RWPE2 (cell line): ENCODE data around the gene GTF2B.
"Not testable (repeated sequence)": the region's sequence is repeated elsewhere in the genome, so short reads cannot be mapped to it uniquely, and the experiment has no call there.

Experiments used
- ATAC-seq: fragments of 200-7000 bp; cut with Tn5 transposase; 3 replicates; pipeline ENCODE4 v1.9.1; 2021; ENCODE audit warnings: low read depth
- DNase-seq: peaks from one replicate; pipeline ENCODE4 v3.0.0-alpha.2; 2020; ENCODE audit warnings: low spot score
- H3K27ac ChIP-seq: fragments of 450-650 bp; 2 replicates; pipeline ENCODE4 v1.5.1; 2017; ENCODE audit warnings: mild to moderate bottlenecking; ENCODE audit not compliant: poor library complexity, severe bottlenecking
- H3K27me3 ChIP-seq: fragments of 250-450 bp; sonication (Bioruptor Pico); 2 replicates; pipeline ENCODE4 v1.5.1; 2021; ENCODE audit warnings: mild to moderate bottlenecking, moderate library complexity; ENCODE audit not compliant: insufficient read depth, poor library complexity, severe bottlenecking
- H3K36me3 ChIP-seq: fragments of 250-450 bp; sonication (Bioruptor Pico); 2 replicates; pipeline ENCODE4 v1.5.1; 2020; ENCODE audit warnings: low read depth, mild to moderate bottlenecking, moderate library complexity
- H3K4me1 ChIP-seq: fragments of 250-450 bp; sonication (Bioruptor Pico); 2 replicates; pipeline ENCODE4 v1.5.1; 2021; ENCODE audit warnings: mild to moderate bottlenecking, moderate library complexity; ENCODE audit not compliant: insufficient read depth, poor library complexity, severe bottlenecking
- H3K4me3 ChIP-seq: fragments of 250-450 bp; sonication (Bioruptor Pico); 2 replicates; pipeline ENCODE4 v1.5.1; 2021; ENCODE audit warnings: mild to moderate bottlenecking, moderate library complexity; ENCODE audit not compliant: severe bottlenecking
- H3K9me3 ChIP-seq: fragments of 250-450 bp; sonication (Bioruptor Pico); 2 replicates; pipeline ENCODE4 v1.5.1; 2021; ENCODE audit warnings: mild to moderate bottlenecking, moderate library complexity; ENCODE audit not compliant: severe bottlenecking
- TF ChIP-seq, protein P1 (sequence below): fragments of 450-650 bp; IDR thresholded peaks from one replicate; pipeline ENCODE4 v1.5.1; 2017; ENCODE audit warnings: mild to moderate bottlenecking, moderate library complexity; ENCODE audit not compliant: poor library complexity, severe bottlenecking

GTF2B gene

DNA sequence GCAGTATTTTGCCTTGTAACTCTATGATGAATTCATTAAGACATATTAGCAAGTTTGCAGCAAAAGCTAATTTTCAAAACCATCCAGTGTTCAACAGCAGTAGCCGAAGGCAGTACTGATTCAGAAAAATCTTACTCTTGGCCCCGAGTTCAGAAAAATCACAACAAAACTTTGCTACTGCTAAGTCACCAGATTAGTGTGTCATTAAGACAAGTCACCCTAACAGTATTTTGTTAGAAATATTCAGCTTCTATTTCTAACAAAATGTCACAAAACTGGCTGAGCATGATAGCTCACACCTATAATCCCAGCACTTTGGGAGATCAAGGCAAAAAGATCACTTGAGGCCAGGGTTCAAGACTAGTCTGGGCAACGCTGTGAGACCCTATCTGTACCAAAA is 8.2 kb downstream of the GTF2B start:
- H3K36me3 ChIP-seq, result peaks cover 62% of the 10 kb centered on the region
- ATAC-seq, result no peak

DNA sequence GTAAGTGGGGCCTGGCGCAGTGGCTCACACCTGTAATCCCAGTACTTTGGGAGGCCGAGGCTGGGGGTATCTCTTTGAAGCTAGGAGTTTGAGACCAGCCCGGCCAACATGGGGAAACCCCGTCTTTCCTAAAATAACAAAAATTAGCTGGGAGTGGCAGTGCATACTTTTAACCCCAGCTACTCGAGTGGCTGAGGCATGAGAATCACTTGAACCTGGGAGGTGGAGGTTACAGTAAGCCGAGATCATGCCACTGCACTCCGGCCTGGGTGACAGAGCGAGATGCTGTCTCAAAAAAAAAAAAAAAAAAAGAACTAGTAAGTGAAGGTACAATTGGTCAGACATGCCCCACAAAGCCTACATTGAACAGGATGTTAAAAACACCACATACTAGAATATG is 10.7 kb downstream of the GTF2B start:
- H3K27ac ChIP-seq, H3K4me3 ChIP-seq, ATAC-seq, H3K9me3 ChIP-seq, H3K4me1 ChIP-seq, H3K27me3 ChIP-seq, DNase-seq: not testable (repeated sequence)
- peaks cover 50% of the 10 kb centered on the region for H3K36me3 ChIP-seq

More for the DNA sequence above, 8.2 kb downstream of the GTF2B start:
- no peak for DNase-seq
- Histone ChIP-seq H3K27me3 (no peaks in the 10 kb centered on the region), H3K9me3 (no peaks in the 10 kb centered on the region), H3K4me1 (no peaks in the 10 kb centered on the region), H3K27ac (no peak overlapping the region), H3K4me3 (no peak overlapping the region)
- TF ChIP-seq, protein P1, sequence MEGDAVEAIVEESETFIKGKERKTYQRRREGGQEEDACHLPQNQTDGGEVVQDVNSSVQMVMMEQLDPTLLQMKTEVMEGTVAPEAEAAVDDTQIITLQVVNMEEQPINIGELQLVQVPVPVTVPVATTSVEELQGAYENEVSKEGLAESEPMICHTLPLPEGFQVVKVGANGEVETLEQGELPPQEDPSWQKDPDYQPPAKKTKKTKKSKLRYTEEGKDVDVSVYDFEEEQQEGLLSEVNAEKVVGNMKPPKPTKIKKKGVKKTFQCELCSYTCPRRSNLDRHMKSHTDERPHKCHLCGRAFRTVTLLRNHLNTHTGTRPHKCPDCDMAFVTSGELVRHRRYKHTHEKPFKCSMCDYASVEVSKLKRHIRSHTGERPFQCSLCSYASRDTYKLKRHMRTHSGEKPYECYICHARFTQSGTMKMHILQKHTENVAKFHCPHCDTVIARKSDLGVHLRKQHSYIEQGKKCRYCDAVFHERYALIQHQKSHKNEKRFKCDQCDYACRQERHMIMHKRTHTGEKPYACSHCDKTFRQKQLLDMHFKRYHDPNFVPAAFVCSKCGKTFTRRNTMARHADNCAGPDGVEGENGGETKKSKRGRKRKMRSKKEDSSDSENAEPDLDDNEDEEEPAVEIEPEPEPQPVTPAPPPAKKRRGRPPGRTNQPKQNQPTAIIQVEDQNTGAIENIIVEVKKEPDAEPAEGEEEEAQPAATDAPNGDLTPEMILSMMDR, result no peak

DNA sequence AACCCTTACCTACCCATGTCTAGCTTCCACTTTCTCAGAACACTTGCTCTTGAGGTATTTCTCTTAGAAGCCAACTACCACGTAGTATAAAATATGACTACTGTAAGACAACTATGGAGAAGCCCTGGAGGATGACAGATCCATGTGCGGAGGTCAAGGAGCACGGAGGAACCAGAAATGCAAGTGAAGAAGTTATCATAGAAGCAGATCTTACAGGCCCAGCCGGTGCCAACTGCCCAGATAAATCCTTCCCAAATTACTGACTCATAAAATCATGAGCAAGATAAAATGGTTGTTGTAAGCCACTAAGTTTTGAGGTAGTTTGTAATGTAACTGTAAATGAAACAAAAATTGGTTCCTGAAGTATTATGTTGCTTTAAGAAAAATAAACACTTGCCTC is 12.6 kb downstream of the GTF2B start:
- no peak for DNase-seq
- Histone ChIP-seq H3K27ac (no peak overlapping the region), H3K9me3 (no peaks in the 10 kb centered on the region), H3K27me3 (no peaks in the 10 kb centered on the region), H3K4me1 (no peaks in the 10 kb centered on the region), H3K4me3 (no peak overlapping the region), H3K36me3 (peaks cover 37% of the 10 kb centered on the region)
- TF ChIP-seq, protein P1, result no peak
- ATAC-seq, result peak; percentile 19; the same call in 1 of the 3 replicates

DNA sequence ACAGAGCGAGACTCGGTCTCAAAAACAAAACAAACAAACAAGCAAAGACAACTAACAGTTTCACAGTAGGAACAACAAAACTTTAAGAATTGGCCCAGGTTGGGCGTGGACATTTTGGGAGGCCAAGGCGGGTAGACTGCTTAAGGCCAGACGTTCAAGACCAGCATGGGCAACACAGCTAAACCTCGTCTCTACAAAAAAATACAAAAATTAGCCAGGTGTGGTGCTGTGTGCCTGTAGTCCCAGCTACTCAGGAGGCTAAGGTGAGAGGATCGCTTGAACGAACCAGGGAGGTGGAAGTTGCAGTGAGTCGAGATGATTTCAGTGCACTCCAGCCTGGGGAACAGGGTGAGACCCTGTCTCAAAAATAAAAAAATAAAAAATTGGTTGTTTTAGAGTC is 13.5 kb downstream of the GTF2B start:
- H3K4me3 ChIP-seq, result no peak overlapping the region
- TF ChIP-seq, protein P1, result peak; percentile 3
- ATAC-seq (no peak), DNase-seq (no peak)
- no peaks in the 10 kb centered on the region for H3K9me3 ChIP-seq
- H3K27me3 ChIP-seq, result no peaks in the 10 kb centered on the region
- H3K36me3 ChIP-seq, result peaks cover 32% of the 10 kb centered on the region
- no peaks in the 10 kb centered on the region for H3K4me1 ChIP-seq
- H3K27ac ChIP-seq, result no peak overlapping the region

DNA sequence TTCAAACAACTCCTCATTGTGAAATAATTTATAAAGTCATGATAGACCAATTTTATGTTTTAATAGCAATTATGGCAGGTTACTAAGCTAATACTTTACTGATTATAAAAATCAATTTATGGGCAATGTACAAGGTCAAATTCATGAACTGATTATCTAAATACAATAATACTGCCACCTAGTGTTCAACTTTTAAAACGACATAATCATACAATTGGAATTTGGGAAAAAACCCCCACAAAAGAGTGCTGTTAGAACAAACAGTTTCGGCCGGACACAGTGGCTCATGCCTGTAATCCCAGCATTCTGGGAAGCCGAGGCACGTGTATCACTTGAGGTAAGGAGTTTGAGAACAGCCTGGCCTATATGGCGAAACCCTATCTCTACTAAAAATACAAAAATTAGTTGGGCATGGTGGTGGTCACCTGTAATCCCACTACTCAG is 14.0 kb downstream of the GTF2B start:
- Histone ChIP-seq H3K9me3 (no peaks in the 10 kb centered on the region), H3K4me3 (no peak overlapping the region), H3K4me1 (no peaks in the 10 kb centered on the region), H3K36me3 (peaks cover 27% of the 10 kb centered on the region), H3K27me3 (no peaks in the 10 kb centered on the region), H3K27ac (no peak overlapping the region)
- ATAC-seq (peak; percentile 35; the same call in 1 of the 3 replicates), DNase-seq (no peak)
- TF ChIP-seq, protein P1, result peak; percentile 78
